Hepatocyte (in vitro differentiated cells): ENCODE results near the gene SOAT2.

Source experiments
- EZH2 ChIP-seq: fragments of 200-600 bp; sonication (generic); IDR thresholded peaks from 2 replicates; pipeline ENCODE4 v1.6.1; 2016; ENCODE audit warnings: antibody characterized with exemption, mild to moderate bottlenecking, borderline replicate concordance
- TF ChIP-seq, protein P1 (sequence below): fragments of 200-600 bp; sonication (generic); IDR thresholded peaks from 2 replicates; pipeline ENCODE4 v1.5.1; 2016; ENCODE audit warnings: antibody characterized with exemption, mild to moderate bottlenecking; ENCODE audit not compliant: poor library complexity

DNA sequence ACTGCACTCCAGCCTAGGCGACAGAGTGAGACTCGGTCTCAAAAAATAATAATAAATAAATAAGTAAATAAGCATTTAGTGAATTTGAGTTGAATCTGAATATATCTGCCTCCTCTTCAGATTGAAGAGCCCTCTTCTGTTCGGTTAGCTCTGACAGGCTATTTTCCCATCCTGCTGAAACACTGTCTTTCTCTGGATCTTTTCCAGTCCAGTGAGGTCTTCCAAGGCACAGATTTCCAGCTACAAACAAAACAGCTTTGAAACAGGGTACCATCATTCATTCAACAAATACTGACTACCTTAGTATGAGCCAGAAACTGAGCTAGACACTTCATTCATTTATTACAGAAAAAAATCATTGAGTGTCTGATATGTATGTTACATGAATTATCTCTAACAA lies 16.9 kb upstream of the SOAT2 start:
- TF ChIP-seq, protein P1, sequence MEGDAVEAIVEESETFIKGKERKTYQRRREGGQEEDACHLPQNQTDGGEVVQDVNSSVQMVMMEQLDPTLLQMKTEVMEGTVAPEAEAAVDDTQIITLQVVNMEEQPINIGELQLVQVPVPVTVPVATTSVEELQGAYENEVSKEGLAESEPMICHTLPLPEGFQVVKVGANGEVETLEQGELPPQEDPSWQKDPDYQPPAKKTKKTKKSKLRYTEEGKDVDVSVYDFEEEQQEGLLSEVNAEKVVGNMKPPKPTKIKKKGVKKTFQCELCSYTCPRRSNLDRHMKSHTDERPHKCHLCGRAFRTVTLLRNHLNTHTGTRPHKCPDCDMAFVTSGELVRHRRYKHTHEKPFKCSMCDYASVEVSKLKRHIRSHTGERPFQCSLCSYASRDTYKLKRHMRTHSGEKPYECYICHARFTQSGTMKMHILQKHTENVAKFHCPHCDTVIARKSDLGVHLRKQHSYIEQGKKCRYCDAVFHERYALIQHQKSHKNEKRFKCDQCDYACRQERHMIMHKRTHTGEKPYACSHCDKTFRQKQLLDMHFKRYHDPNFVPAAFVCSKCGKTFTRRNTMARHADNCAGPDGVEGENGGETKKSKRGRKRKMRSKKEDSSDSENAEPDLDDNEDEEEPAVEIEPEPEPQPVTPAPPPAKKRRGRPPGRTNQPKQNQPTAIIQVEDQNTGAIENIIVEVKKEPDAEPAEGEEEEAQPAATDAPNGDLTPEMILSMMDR, result no peak
- TF ChIP-seq EZH2, result no peak
